Body of pancreas (tissue), 4 donors: Measurements from ENCODE around the gene SKIL. TPM values are rescaled to one million over a fixed set of nuclear protein-coding genes. Genes with fewer than 3 reads are reported as not detected.

ENCODE experiments used
- ATAC-seq: fragments of 150-250 bp; one replicate; pipeline ENCODE4 v1.9.1; 2016
- DNase-seq, 4 donors: peaks; one replicate each; pipeline ENCODE4 v3.0.0-alpha.2; 2019
- H3K27ac ChIP-seq, 4 donors: fragments of 200-600 bp; sonication (generic); 1 replicate in 3 of 4; 2 replicates in 1 of 4; pipeline versions ENCODE4 v1.5.1 to v1.6.1; 2016 to 2019; ENCODE audit warnings: mild to moderate bottlenecking in 1 of 4, mixed read lengths in 1 of 4, moderate library complexity in 1 of 4
- H3K27me3 ChIP-seq, 2 donors: fragments of 200-600 bp; sonication (generic); one replicate each; pipeline ENCODE4 v1.6.0; 2016; ENCODE audit warnings: mild to moderate bottlenecking in 1 of 2
- H3K36me3 ChIP-seq, 2 donors: fragments of 200-600 bp; sonication (generic); replicated peaks in 1 of 2; 2 replicates each; pipeline ENCODE4 v1.5.1; 2016; ENCODE audit warnings: low read depth in 2 of 2; ENCODE audit not compliant: insufficient read depth in 1 of 2
- H3K4me1 ChIP-seq: fragments of 200-600 bp; sonication (generic); one replicate; pipeline ENCODE4 v1.6.0; 2016
- H3K4me3 ChIP-seq, 2 donors: fragments of 200-600 bp; sonication (generic); 1 replicate in 1 of 2; 2 replicates in 1 of 2; pipeline ENCODE4 v1.5.1; 2016 to 2019
- H3K9me3 ChIP-seq, 3 donors: fragments of 200-600 bp; sonication (generic); 1 replicate in 2 of 3; 2 replicates in 1 of 3; pipeline ENCODE4 v1.5.1; 2016
- POLR2A ChIP-seq, 3 donors: fragments of 450-650 bp; IDR thresholded peaks; one replicate each; pipeline ENCODE4 v1.6.1; 2016; ENCODE audit warnings: antibody characterized with exemption in 3 of 3, mild to moderate bottlenecking in 2 of 3
- WGBS, 2 donors: methylation state at CpG; one replicate each; pipeline ENCODE4 v1.1.5; 2017; 5-methylcytosine and 5-hydroxymethylcytosine counted together
- intact Hi-C: fragments of 100-400 bp; cut with DNase I; formaldehyde crosslinking; loops from one replicate; pipeline ENCODE4 v1.15.1; 2023
- total RNA-seq, 2 donors: library from RNA; depleted of rRNA; stranded (reverse); fragments of >200 nt; gene quantifications; one replicate each; pipeline ENCODE4 v1.1.0, GENCODE V29; 2016
- TF ChIP-seq, protein P1 (sequence below), 7 experiments: fragments of 450-650 bp in 4 of 7; fragments of 200-600 bp in 3 of 7; sonication (generic) in 3 of 7; IDR thresholded peaks; one replicate each; pipeline ENCODE4 v1.5.1; 2016 to 2019; ENCODE audit warnings: antibody characterized with exemption in 7 of 7

Gene SKIL
- total RNA-seq, 2 donors from 2014 or later: 17.5 to 22.6 TPM

DNA sequence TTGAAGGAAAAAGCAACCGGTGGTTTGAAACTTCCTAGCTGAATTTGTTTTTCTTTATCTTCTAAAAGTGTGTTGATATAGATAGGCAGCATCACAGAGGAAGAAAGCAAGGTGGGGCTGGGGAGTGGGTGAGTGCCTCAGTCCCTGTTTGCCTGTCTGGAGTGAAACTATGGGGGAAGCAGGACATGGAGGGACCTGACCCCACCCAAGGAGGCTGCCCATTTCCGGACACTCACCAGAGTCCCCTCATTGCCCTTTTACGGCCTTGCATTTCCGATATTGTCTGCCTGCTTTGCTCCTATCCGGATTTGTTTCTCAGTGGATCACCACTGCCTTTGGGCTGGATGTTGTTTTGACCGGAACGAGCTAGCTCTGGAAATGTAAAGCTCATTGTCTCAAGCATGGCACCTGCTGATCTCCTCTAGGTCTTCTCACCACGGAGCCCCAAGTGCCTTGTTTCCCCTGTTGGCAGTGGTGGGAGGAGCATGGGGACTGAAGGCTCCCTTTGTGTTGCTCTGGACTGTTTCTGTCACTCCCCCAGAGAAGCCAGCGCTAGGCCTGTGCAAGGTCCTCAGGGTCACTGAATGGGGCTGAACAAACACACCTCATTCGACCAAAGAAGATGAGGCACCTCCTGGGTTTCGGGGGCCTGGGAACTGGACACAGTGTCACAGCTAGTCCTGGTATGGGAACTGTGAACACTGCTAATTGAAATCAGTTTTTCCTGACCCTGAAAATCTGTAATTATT, 68.2 kb downstream of the SKIL start:
- TF ChIP-seq, protein P1, sequence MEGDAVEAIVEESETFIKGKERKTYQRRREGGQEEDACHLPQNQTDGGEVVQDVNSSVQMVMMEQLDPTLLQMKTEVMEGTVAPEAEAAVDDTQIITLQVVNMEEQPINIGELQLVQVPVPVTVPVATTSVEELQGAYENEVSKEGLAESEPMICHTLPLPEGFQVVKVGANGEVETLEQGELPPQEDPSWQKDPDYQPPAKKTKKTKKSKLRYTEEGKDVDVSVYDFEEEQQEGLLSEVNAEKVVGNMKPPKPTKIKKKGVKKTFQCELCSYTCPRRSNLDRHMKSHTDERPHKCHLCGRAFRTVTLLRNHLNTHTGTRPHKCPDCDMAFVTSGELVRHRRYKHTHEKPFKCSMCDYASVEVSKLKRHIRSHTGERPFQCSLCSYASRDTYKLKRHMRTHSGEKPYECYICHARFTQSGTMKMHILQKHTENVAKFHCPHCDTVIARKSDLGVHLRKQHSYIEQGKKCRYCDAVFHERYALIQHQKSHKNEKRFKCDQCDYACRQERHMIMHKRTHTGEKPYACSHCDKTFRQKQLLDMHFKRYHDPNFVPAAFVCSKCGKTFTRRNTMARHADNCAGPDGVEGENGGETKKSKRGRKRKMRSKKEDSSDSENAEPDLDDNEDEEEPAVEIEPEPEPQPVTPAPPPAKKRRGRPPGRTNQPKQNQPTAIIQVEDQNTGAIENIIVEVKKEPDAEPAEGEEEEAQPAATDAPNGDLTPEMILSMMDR (IDR thresholded peaks at IDR 0.05): no peak
- TF ChIP-seq POLR2A (IDR thresholded peaks at IDR 0.05): no peak
- WGBS, 2 donors: 60 to 72% methylated on average over 11 of the region's 11 CpGs
- intact Hi-C loops: no loop called here

DNA sequence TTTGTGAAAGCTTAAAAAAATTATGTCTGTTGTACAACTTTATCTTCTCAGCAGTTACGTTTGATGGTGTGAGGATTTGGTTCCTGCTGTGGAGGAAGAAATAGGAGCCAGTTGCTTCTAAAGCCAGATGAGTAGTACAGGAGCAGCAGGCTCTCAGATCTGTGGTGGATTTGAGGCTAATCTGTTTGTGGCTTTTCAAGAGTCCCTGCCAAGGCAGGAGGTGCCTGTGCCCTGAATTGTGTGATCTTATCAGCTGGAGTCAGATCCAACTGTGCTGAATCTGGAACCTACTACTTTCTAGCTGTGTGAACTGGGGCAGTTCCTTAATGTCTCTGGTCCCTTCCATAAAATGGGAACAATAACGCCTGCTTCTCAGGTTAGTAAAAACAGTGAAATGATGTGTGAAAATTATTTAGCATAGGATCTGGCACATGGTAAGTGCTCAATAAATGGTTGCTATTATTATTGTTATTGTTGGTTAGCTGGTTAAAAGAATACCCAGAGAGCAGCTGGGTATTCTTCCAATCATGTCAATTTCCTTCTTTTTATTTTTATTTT, 68.8 kb downstream of the SKIL start:
- DNase-seq: no peak
- Histone ChIP-seq H3K36me3 (no peaks in the 10 kb centered on the region), H3K4me1 (no peaks in the 10 kb centered on the region), H3K27me3 (no peaks in the 10 kb centered on the region), H3K9me3 (no peaks in the 10 kb centered on the region), H3K4me3 (no peak overlapping the region), H3K27ac (no peak overlapping the region)
- 67 to 74% methylated on average over 2 of the region's 2 CpGs for WGBS, 2 donors
- TF ChIP-seq, protein P1 (IDR thresholded peaks at IDR 0.05): no peak
- no peak for TF ChIP-seq POLR2A (IDR thresholded peaks at IDR 0.05)
- no peak for ATAC-seq
- intact Hi-C loops: no loop called here

More for the DNA sequence above, 68.2 kb downstream of the SKIL start:
- H3K27ac ChIP-seq: no peak overlapping the region
- no peaks in the 10 kb centered on the region for H3K36me3 ChIP-seq
- H3K4me1 ChIP-seq: no peaks in the 10 kb centered on the region
- ATAC-seq (no peak), DNase-seq (no peak)
- no peaks in the 10 kb centered on the region for H3K27me3 ChIP-seq
- H3K4me3 ChIP-seq: no peak overlapping the region
- no peaks in the 10 kb centered on the region for H3K9me3 ChIP-seq

- ATAC-seq: no peak
- no peaks in the 10 kb centered on the region for H3K36me3 ChIP-seq
- TF ChIP-seq, protein P1 (IDR thresholded peaks at IDR 0.05): no peak
- DNase-seq: no peak
- intact Hi-C loops: no loop called here
- no peaks in the 10 kb centered on the region for H3K4me1 ChIP-seq
- WGBS, 2 donors: 47 to 54% methylated on average over 2 of the region's 2 CpGs
- H3K27ac ChIP-seq: no peak overlapping the region
- no peaks in the 10 kb centered on the region for H3K9me3 ChIP-seq
- no peaks in the 10 kb centered on the region for H3K27me3 ChIP-seq
- H3K4me3 ChIP-seq: no peak overlapping the region
These were observed 70.6 kb downstream of the SKIL start for GRCh38 chr3:170428095-170428494.

GRCh38 chr3:170429050-170429449, 71.5 kb downstream of the SKIL start:
- DNase-seq: no peak
- intact Hi-C loops: no loop called here
- Histone ChIP-seq H3K27ac (no peak overlapping the region), H3K4me1 (no peaks in the 10 kb centered on the region), H3K36me3 (no peaks in the 10 kb centered on the region), H3K4me3 (no peak overlapping the region), H3K27me3 (no peaks in the 10 kb centered on the region), H3K9me3 (no peaks in the 10 kb centered on the region)
- 78 to 86% methylated on average over 1 of the region's 1 CpG for WGBS, 2 donors
- TF ChIP-seq POLR2A (IDR thresholded peaks at IDR 0.05): no peak
- TF ChIP-seq, protein P1 (IDR thresholded peaks at IDR 0.05): no peak
- no peak for ATAC-seq

DNA sequence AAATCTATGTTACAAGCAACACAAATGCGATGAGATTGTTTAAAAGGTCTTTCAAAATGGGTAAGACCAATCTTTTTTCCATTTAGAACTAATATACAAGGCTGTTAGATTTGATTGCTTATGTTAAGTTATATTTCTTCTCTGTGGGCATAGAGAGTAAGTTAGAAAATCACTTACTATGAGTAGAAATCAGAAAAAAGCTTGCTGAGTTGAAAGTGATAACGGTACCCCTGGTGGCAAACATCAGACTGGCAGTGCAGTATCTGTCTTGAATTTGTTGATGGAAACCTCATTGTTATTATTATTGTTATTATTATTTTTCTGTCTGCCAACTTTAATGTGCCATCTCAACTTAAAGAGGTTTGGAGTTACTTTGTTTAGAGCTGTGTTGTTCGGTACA, 73.5 kb downstream of the SKIL start:
- WGBS, 2 donors: 89 to 91% methylated on average over 3 of the region's 3 CpGs
- no peak overlapping the region for H3K27ac ChIP-seq

More for the DNA sequence above, 73.5 kb downstream of the SKIL start:
- intact Hi-C loops: no loop called here
- Histone ChIP-seq H3K9me3 (no peaks in the 10 kb centered on the region), H3K4me3 (no peak overlapping the region), H3K36me3 (no peaks in the 10 kb centered on the region), H3K27me3 (no peaks in the 10 kb centered on the region), H3K4me1 (no peaks in the 10 kb centered on the region)
- ATAC-seq: no peak
- no peak for DNase-seq
- TF ChIP-seq POLR2A (IDR thresholded peaks at IDR 0.05): no peak
- TF ChIP-seq, protein P1 (IDR thresholded peaks at IDR 0.05): no peak
